ENCODE results near the gene FAM81B. TPM values are rescaled to one million over a fixed set of nuclear protein-coding genes. Genes with fewer than 3 reads are reported as not detected.
"Not testable (repeated sequence)": the region's sequence is repeated elsewhere in the genome, so short reads cannot be mapped to it uniquely, and the experiment has no call there.

Gene FAM81B
- total and polyA plus RNA-seq, 7 donors, result not detected

- no peaks in the 10 kb centered on the region for H3K36me3 ChIP-seq
- TF ChIP-seq EP300 (IDR thresholded peaks at IDR 0.05) (no peak), POLR2AphosphoS5 (IDR thresholded peaks at IDR 0.05) (no peak)
- TF ChIP-seq, protein P1, sequence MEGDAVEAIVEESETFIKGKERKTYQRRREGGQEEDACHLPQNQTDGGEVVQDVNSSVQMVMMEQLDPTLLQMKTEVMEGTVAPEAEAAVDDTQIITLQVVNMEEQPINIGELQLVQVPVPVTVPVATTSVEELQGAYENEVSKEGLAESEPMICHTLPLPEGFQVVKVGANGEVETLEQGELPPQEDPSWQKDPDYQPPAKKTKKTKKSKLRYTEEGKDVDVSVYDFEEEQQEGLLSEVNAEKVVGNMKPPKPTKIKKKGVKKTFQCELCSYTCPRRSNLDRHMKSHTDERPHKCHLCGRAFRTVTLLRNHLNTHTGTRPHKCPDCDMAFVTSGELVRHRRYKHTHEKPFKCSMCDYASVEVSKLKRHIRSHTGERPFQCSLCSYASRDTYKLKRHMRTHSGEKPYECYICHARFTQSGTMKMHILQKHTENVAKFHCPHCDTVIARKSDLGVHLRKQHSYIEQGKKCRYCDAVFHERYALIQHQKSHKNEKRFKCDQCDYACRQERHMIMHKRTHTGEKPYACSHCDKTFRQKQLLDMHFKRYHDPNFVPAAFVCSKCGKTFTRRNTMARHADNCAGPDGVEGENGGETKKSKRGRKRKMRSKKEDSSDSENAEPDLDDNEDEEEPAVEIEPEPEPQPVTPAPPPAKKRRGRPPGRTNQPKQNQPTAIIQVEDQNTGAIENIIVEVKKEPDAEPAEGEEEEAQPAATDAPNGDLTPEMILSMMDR (IDR thresholded peaks at IDR 0.05), result no peak
- no peak overlapping the region for H3K27ac ChIP-seq
- 62 to 68% methylated on average over 2 of the region's 2 CpGs for WGBS, 2 donors
- no peaks in the 10 kb centered on the region for H3K9me3 ChIP-seq
- no peaks in the 10 kb centered on the region for H3K27me3 ChIP-seq
- intact Hi-C loops (cut with DNase I), result no loop called here
- H3K4me3 ChIP-seq, result no peak overlapping the region
- DNase-seq, result no peak
- no peaks in the 10 kb centered on the region for H3K4me1 ChIP-seq
Observed at GRCh38 chr5:95358320-95358719, 32.8 kb upstream of the FAM81B start.

- no peaks in the 10 kb centered on the region for H3K27me3 ChIP-seq
- no peaks in the 10 kb centered on the region for H3K4me1 ChIP-seq
- TF ChIP-seq POLR2AphosphoS5 (IDR thresholded peaks at IDR 0.05), result no peak
- TF ChIP-seq, protein P1 (IDR thresholded peaks at IDR 0.05), result no peak
- TF ChIP-seq POLR2A (IDR thresholded peaks at IDR 0.05), result no peak
- no peak for TF ChIP-seq EP300 (IDR thresholded peaks at IDR 0.05)
- 35 to 36% methylated on average over 2 of the region's 2 CpGs for WGBS, 2 donors
- intact Hi-C loops (cut with DNase I), result no loop called here
- no peak overlapping the region for H3K27ac ChIP-seq
- DNase-seq, result no peak
- no peaks in the 10 kb centered on the region for H3K36me3 ChIP-seq
- no peak overlapping the region for H3K4me3 ChIP-seq
- no peaks in the 10 kb centered on the region for H3K9me3 ChIP-seq
Observed at GRCh38 chr5:95358848-95359247, 32.3 kb upstream of the FAM81B start.

DNA sequence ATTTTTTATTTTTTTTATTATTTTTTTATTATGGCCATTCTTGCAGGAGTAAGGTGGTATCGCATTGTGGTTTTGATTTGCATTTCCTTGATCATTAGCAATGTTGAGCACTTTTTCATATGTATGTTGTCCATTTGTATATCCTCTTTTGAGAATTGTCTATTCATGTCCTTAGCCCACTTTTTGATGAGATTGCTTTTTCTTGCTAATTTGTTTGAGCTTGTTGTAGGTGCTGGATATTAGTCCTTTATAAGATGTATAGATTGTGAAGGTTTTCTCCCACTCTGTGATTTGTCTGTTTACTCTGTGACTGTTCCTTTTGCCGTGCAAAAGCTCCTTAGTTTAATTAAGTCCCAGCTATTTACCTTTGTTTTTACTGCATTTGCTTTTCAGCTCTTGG lies 30.5 kb upstream of the FAM81B start:
- WGBS, 2 donors, result 58 to 68% methylated on average over 2 of the region's 2 CpGs
- H3K4me3 ChIP-seq; H3K9me3 ChIP-seq; H3K36me3 ChIP-seq; H3K4me1 ChIP-seq; DNase-seq; H3K27ac ChIP-seq; intact Hi-C loops (cut with DNase I); H3K27me3 ChIP-seq: not testable (repeated sequence)

DNA sequence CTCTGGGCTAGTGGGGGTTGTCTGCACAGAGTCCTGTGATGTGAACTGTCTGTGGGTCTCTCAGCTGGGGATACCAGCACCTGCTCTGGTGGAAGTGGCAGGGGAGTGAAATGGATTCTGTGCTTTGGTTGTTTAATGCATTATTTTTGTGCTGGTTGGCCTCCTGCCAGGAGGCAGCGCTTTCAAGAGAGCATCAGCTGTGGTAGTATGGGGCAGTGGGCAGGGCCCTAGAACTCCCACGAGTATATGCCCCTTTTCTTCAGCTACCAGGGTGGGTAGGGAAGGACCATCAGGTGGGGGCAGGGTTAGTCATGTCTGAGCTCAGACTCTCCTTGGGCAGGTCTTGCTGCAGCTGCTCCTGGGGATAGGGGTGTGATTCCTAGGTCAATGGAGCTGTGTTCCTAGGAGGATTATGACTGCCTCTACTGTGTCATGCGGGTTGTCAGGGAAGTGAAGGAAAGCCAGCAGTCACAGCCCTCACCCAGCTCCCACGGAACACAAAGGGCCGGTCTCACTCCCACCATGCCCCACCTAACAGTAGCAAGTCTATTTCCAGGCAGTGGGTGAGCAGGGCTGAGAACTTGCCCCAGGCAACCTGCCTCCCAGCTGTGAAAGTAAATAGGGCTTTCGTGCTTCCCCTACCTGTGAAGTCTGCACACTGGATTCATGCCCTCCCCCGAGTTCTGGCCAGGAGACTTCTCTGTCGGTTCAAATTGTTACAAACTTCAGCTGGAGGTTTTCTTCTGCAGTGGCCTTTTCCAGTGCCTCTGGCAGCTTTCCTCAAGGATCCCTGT lies 25.7 kb upstream of the FAM81B start:
- no peaks in the 10 kb centered on the region for H3K36me3 ChIP-seq
- H3K27ac ChIP-seq, result no peak overlapping the region
- H3K27me3 ChIP-seq, result no peaks in the 10 kb centered on the region
- intact Hi-C loops (cut with DNase I), result no loop called here
- H3K9me3 ChIP-seq, result peaks cover 0 to 6% (median 0%) of the 10 kb centered on the region in 4 donors
- DNase-seq, result no peak
- no peaks in the 10 kb centered on the region for H3K4me1 ChIP-seq
- no peak overlapping the region for H3K4me3 ChIP-seq
- 84% methylated on average over 8 of the region's 8 CpGs for WGBS, 2 donors
- TF ChIP-seq POLR2AphosphoS5 (IDR thresholded peaks at IDR 0.05) (no peak), POLR2A (IDR thresholded peaks at IDR 0.05) (no peak), EP300 (IDR thresholded peaks at IDR 0.05) (no peak)
- TF ChIP-seq, protein P1 (IDR thresholded peaks at IDR 0.05), result no peak

- 54% methylated on average over 3 of the region's 3 CpGs for WGBS, 2 donors
Observed at GRCh38 chr5:95369782-95370181, 21.4 kb upstream of the FAM81B start.

More at GRCh38 chr5:95369782-95370181, 21.4 kb upstream of the FAM81B start:
- no peak overlapping the region for H3K4me3 ChIP-seq
- TF ChIP-seq, protein P1 (IDR thresholded peaks at IDR 0.05), result no peak
- no peak for TF ChIP-seq POLR2AphosphoS5 (IDR thresholded peaks at IDR 0.05)
- TF ChIP-seq POLR2A (IDR thresholded peaks at IDR 0.05), result no peak
- TF ChIP-seq EP300 (IDR thresholded peaks at IDR 0.05), result no peak
- H3K27ac ChIP-seq, result no peak overlapping the region
- H3K27me3 ChIP-seq, result no peaks in the 10 kb centered on the region
- H3K36me3 ChIP-seq, result no peaks in the 10 kb centered on the region
- peaks cover 0 to under 1% (median 0%) of the 10 kb centered on the region in 4 donors for H3K9me3 ChIP-seq
- intact Hi-C loops (cut with DNase I), result no loop called here
- H3K4me1 ChIP-seq, result no peaks in the 10 kb centered on the region
- DNase-seq, result no peak

Data from sigmoid colon (tissue), 7 donors.